H1 (cell line): Measurements from ENCODE around the gene DPP3. TPM values are rescaled to one million over a fixed set of nuclear protein-coding genes. Genes with fewer than 3 reads are reported as not detected.

Experiments used
- CTCF ChIA-PET: fragments of 300-600 bp; sonication (Branson Sonifier 250); formaldehyde crosslinking; loops from one replicate; lab custom pipeline; 2021; ENCODE audit not compliant: partially characterized antibody; lab: Charles Lee
- POLR2A ChIA-PET: fragments of 300-600 bp; sonication (Branson Sonifier 250); formaldehyde crosslinking; loops from one replicate; lab custom pipeline; 2021; ENCODE audit warnings: inconsistent platforms; ENCODE audit not compliant: partially characterized antibody; lab: Charles Lee
- DNase-seq, 2 experiments: peaks; one replicate each; pipeline versions ENCODE4 v3.0.0 to v3.0.0-alpha.2; 2010 to 2022; ENCODE audit warnings: low spot score in 2 of 2, low read depth in 1 of 2, mixed read lengths in 1 of 2
- FAIRE-seq: peaks from 2 replicates; lab custom pipeline; 2011; peaks lifted over from hg19 to GRCh38; lab: Jason Lieb, UNC
- H2AFZ ChIP-seq: 2 replicates; pipeline ENCODE4 v1.8.1; 2012; ENCODE audit warnings: low read length, inconsistent platforms
- H2AK5ac ChIP-seq: 2 replicates; pipeline ENCODE4 v1.6.1; 2013; ENCODE audit warnings: low read depth, low read length
- H2BK120ac ChIP-seq: replicated peaks from 2 replicates; pipeline ENCODE3; 2013; ENCODE audit warnings: low read depth, low read length, inconsistent platforms
- H2BK12ac ChIP-seq: 2 replicates; pipeline ENCODE4 v1.6.1; 2013; ENCODE audit warnings: low read depth, low read length
- H2BK15ac ChIP-seq: 2 replicates; pipeline ENCODE4 v1.6.1; 2013; ENCODE audit warnings: low read length
- H2BK20ac ChIP-seq: 2 replicates; pipeline ENCODE4 v1.6.1; 2013; ENCODE audit warnings: low read length
- H2BK5ac ChIP-seq: 2 replicates; pipeline ENCODE4 v1.6.1; 2013; ENCODE audit warnings: low read depth, low read length
- H3K14ac ChIP-seq: 2 replicates; pipeline ENCODE4 v1.6.1; 2013; ENCODE audit warnings: inconsistent platforms; ENCODE audit not compliant: insufficient read length
- H3K18ac ChIP-seq: 2 replicates; pipeline ENCODE4 v1.6.1; 2013; ENCODE audit warnings: low read length; ENCODE audit errors: extremely low read depth
- H3K23ac ChIP-seq: 2 replicates; pipeline ENCODE4 v1.6.1; 2013; ENCODE audit warnings: inconsistent platforms; ENCODE audit not compliant: insufficient read length
- H3K23me2 ChIP-seq: 2 replicates; pipeline ENCODE4 v1.6.1; 2013; ENCODE audit warnings: low read depth, low read length
- H3K27ac ChIP-seq: 2 replicates; pipeline ENCODE4 v1.6.1; 2011; ENCODE audit warnings: low read depth, low read length, inconsistent platforms
- H3K27me3 ChIP-seq, 4 experiments: replicated peaks in 1 of 4; 1 replicate in 1 of 4; 2 replicates in 3 of 4; pipeline versions ENCODE4 v1.6.1 to v1.8.1; 2011 to 2013; ENCODE audit warnings: low read length in 3 of 4, mild to moderate bottlenecking in 3 of 4, inconsistent platforms in 2 of 4, mixed read lengths in 2 of 4, moderate library complexity in 1 of 4; ENCODE audit not compliant: control insufficient read depth in 3 of 4, insufficient read depth in 3 of 4; ENCODE audit errors: extremely low read depth in 1 of 4
- H3K36me3 ChIP-seq, 4 experiments: 2 replicates each; pipeline versions ENCODE4 v1.6.1 to v1.8.1; 2011 to 2013; ENCODE audit warnings: mild to moderate bottlenecking in 4 of 4, low read length in 3 of 4, moderate library complexity in 2 of 4, control low read depth in 1 of 4, inconsistent platforms in 1 of 4; ENCODE audit not compliant: insufficient read depth in 4 of 4, control insufficient read depth in 2 of 4
- H3K4ac ChIP-seq: replicated peaks from 2 replicates; pipeline ENCODE3; 2013; ENCODE audit warnings: low read length, low read depth, mixed read lengths, inconsistent platforms; ENCODE audit not compliant: insufficient read length
- H3K4me1 ChIP-seq, 4 experiments: replicated peaks in 1 of 4; 1 replicate in 1 of 4; 2 replicates in 3 of 4; pipeline versions ENCODE4 v1.6.1 to v1.8.1; 2011 to 2013; ENCODE audit warnings: low read length in 3 of 4, inconsistent platforms in 2 of 4, mixed read lengths in 1 of 4; ENCODE audit not compliant: insufficient read depth in 4 of 4, control insufficient read depth in 3 of 4
- H3K4me2 ChIP-seq, 2 experiments: 2 replicates each; pipeline versions ENCODE4 v1.6.1 to v1.8.1; 2011 to 2013; ENCODE audit warnings: low read depth in 2 of 2, low read length in 2 of 2, control low read depth in 1 of 2, inconsistent platforms in 1 of 2, mild to moderate bottlenecking in 1 of 2; ENCODE audit not compliant: insufficient read depth in 1 of 2
- H3K4me3 ChIP-seq, 4 experiments: fragments of 200-600, 300-600 bp in 1 of 4; sonication (generic), shearing (Covaris generic), sonication (Bioruptor Twin) in 1 of 4; 2 replicates each; pipeline versions ENCODE4 v1.5.1 to v1.8.1; 2011 to 2016; ENCODE audit warnings: low read length in 4 of 4, low read depth in 3 of 4, control low read depth in 2 of 4, inconsistent platforms in 2 of 4, mild to moderate bottlenecking in 2 of 4, mixed read lengths in 1 of 4, moderate library complexity in 1 of 4; ENCODE audit not compliant: insufficient read depth in 2 of 4; ENCODE audit errors: extremely low read depth in 1 of 4
- H3K56ac ChIP-seq: replicated peaks from 2 replicates; pipeline ENCODE3; 2013; ENCODE audit warnings: low read depth, mild to moderate bottlenecking, mixed read lengths, low read length, inconsistent platforms; ENCODE audit not compliant: insufficient read length
- H3K79me1 ChIP-seq: 2 replicates; pipeline ENCODE4 v1.6.1; 2013; ENCODE audit warnings: low read depth, low read length, control low read depth
- H3K79me2 ChIP-seq, 2 experiments: 2 replicates each; pipeline versions ENCODE4 v1.6.1 to v1.8.1; 2012 to 2013; ENCODE audit warnings: low read length in 2 of 2, mild to moderate bottlenecking in 2 of 2, inconsistent platforms in 1 of 2; ENCODE audit not compliant: insufficient read depth in 2 of 2, control insufficient read depth in 1 of 2
- H3K9ac ChIP-seq, 4 experiments: replicated peaks in 1 of 4; 1 replicate in 1 of 4; 2 replicates in 3 of 4; pipeline versions ENCODE4 v1.6.1 to v1.8.1; 2011 to 2013; ENCODE audit warnings: low read depth in 3 of 4, low read length in 3 of 4, control low read depth in 2 of 4, mild to moderate bottlenecking in 2 of 4, moderate library complexity in 2 of 4, inconsistent platforms in 1 of 4; ENCODE audit errors: extremely low read depth in 1 of 4
- H3K9me3 ChIP-seq, 2 experiments: 2 replicates each; pipeline versions ENCODE4 v1.6.1 to v1.8.1; 2012 to 2013; ENCODE audit warnings: mild to moderate bottlenecking in 2 of 2, moderate library complexity in 2 of 2, control low read depth in 1 of 2, inconsistent platforms in 1 of 2, low read depth in 1 of 2, low read length in 1 of 2, mixed read lengths in 1 of 2; ENCODE audit not compliant: insufficient read depth in 2 of 2
- H4K20me1 ChIP-seq, 2 experiments: replicated peaks in 1 of 2; 2 replicates each; pipeline versions ENCODE3 to v1.8.1; 2011 to 2013; ENCODE audit warnings: inconsistent platforms in 2 of 2, low read length in 2 of 2, mild to moderate bottlenecking in 1 of 2; ENCODE audit not compliant: insufficient read depth in 2 of 2, control insufficient read depth in 1 of 2
- H4K5ac ChIP-seq: 2 replicates; pipeline ENCODE4 v1.6.1; 2013; ENCODE audit warnings: low read length, low read depth, mixed read lengths, inconsistent platforms; ENCODE audit not compliant: insufficient read length
- H4K8ac ChIP-seq: 2 replicates; pipeline ENCODE4 v1.8.0; 2013; ENCODE audit warnings: mild to moderate bottlenecking, moderate library complexity, low read length, inconsistent platforms; ENCODE audit not compliant: insufficient read depth; ENCODE audit errors: extremely low read depth
- H4K91ac ChIP-seq: replicated peaks from 2 replicates; pipeline ENCODE3; 2013; ENCODE audit warnings: low read length, mixed read lengths, inconsistent platforms; ENCODE audit not compliant: insufficient read length
- GTF2F1 ChIP-seq: IDR thresholded peaks from 2 replicates; pipeline ENCODE4 v1.6.1; 2012; ENCODE audit warnings: low read depth, low read length, improper control_type of control experiment, borderline replicate concordance
- NRF1 ChIP-seq: IDR thresholded peaks from 2 replicates; pipeline ENCODE4 v1.6.1; 2011; ENCODE audit warnings: mild to moderate bottlenecking, low read depth, low read length, improper control_type of control experiment
- RNF2 ChIP-seq: fragments of 200-900, 300-1000 bp; sonication (generic); IDR thresholded peaks from 2 replicates; pipeline ENCODE4 v1.7.1; 2016; ENCODE audit warnings: borderline replicate concordance, low read depth, mild to moderate bottlenecking, antibody characterized with exemption, low read length; ENCODE audit not compliant: poor library complexity, severe bottlenecking; ENCODE audit errors: missing control alignments
- SIRT6 ChIP-seq: IDR thresholded peaks from one replicate; pipeline ENCODE4 v1.7.1; 2012; ENCODE audit warnings: low read length, inconsistent platforms
- WGBS, 2 experiments: shearing (Covaris generic) in 1 of 2; methylation state at CpG; one replicate each; pipeline versions ENCODE4 v1.1.6 to v1.1.7; 2013 to 2015; ENCODE audit warnings: low lambda C conversion rate in 2 of 2, mixed read lengths in 2 of 2, inconsistent platforms in 1 of 2, low coverage in 1 of 2, missing lambda C conversion rate in 1 of 2; ENCODE audit not compliant: insufficient replicate concordance in 2 of 2, insufficient coverage in 1 of 2, insufficient read length in 1 of 2; ENCODE audit errors: extremely low coverage in 1 of 2, missing lambda C conversion rate in 1 of 2; 5-methylcytosine and 5-hydroxymethylcytosine counted together
- polyA plus RNA-seq, 7 experiments: library from polyadenylated mRNA; depleted of rRNA in 3 of 7; stranded (reverse) in 5 of 7; unstranded in 2 of 7; fragments of >200 nt in 5 of 7; fragments of 200-250 nt in 2 of 7; gene quantifications; 1 replicate in 5 of 7; 2 replicates in 1 of 7; 4 replicates in 1 of 7; pipeline versions ENCODE4 v1.2.1 to v1.2.3, GENCODE V29; 2011 to 2013; ENCODE audit warnings: missing spikeins in 2 of 7, mixed read lengths in 2 of 7
- total RNA-seq: library from RNA; stranded (reverse); fragmentation: NEBNext Ultra II Directional; extraction: Animal tissue kit (Norgen Biotek cat#: 25700); gene quantifications from 2 replicates; pipeline ENCODE4 v1.2.1, GENCODE V29; 2021

The DPP3 gene
- total and polyA plus RNA-seq, 2 of the 8 experiments (the other 6 are each of a cell fraction or from before 2014, with no cell fraction given) = 75.1 to 82.7 TPM

GRCh38 chr11:66494458-66494857, 14.2 kb downstream of the DPP3 start:
- Histone ChIP-seq H2BK15ac (no peak overlapping the region), H3K9ac (no peak overlapping the region), H3K4me3 (no peak overlapping the region), H3K4me1 (peaks cover 0 to 12% (median 5%) of the 10 kb centered on the region in 4 experiments; a peak in 4 of 7 replicates), H3K27me3 (no peaks in the 10 kb centered on the region), H2BK5ac (no peak overlapping the region), H4K20me1 (peaks cover 0 to 2% of the 10 kb centered on the region in 2 experiments), H2AK5ac (no peak overlapping the region; the same call in 1 of the 2 replicates), H2AFZ (no peak overlapping the region), H3K18ac (no peak overlapping the region), H2BK20ac (no peak overlapping the region), H4K91ac (no peak overlapping the region), H3K79me1 (no peaks in the 10 kb centered on the region), H3K79me2 (no peaks in the 10 kb centered on the region), H3K4me2 (no peak overlapping the region), H3K27ac (no peak overlapping the region), H3K14ac (no peak overlapping the region), H3K23ac (no peak overlapping the region), H2BK12ac (no peak overlapping the region), H4K8ac (peak overlapping the region; percentile 18; the same call in 1 of the 2 replicates), H3K4ac (no peak overlapping the region), H2BK120ac (no peak overlapping the region), H3K9me3 (no peaks in the 10 kb centered on the region), H4K5ac (no peak overlapping the region), H3K36me3 (peaks cover 6 to 22% (median 11%) of the 10 kb centered on the region in 4 experiments), H3K56ac (no peak overlapping the region), H3K23me2 (no peaks in the 10 kb centered on the region)
- 92% methylated on average over 7 of the region's 7 CpGs; no CpG with 5 or more reads in 1 of the 2 experiments for WGBS, 2 experiments
- FAIRE-seq = no peak
- DNase-seq = no peak
- no peak for TF ChIP-seq SIRT6
- TF ChIP-seq RNF2 = no peak
- TF ChIP-seq NRF1 = no peak
- no peak for TF ChIP-seq GTF2F1
- POLR2A ChIA-PET = interaction anchor here (1.1 to 4.1 kb wide), 3 partner anchors 14 to 142 kb away, joined by 3 to 26 read pairs (median 3); partner anchors contain the start of genes BBS1 and DPP3
- CTCF ChIA-PET = interaction anchor here (0.7 to 3.3 kb wide), 10 partner anchors 9 to 344 kb away, joined by 3 to 18 read pairs (median 4); partner anchors contain the start of gene RBM4B
